Measurements from ENCODE around the gene COL8A2.
A peak's percentile ranks its signal among the peaks of the same experiment; 100 is the strongest.

COL8A2 gene

GRCh38 chr1:36089393-36090121, 35.5 kb downstream of the COL8A2 start:
- ATAC-seq (ENCODE audit: low read depth) (no peak), DNase-seq (ENCODE audit: low spot score in 2 of 2) (no peak)
- Mint-ChIP-seq H3K27me3 (peaks cover 7% of the 10 kb centered on the region), H3K36me3 (peaks cover 4% of the 10 kb centered on the region), H3K27ac (peak overlapping the region; percentile 87), H3K4me3 (peak overlapping the region; percentile 91), H3K4me1 (peaks cover 16% of the 10 kb centered on the region), H3K9me3 (no peaks in the 10 kb centered on the region)

GRCh38 chr1:36088577-36089392, 36.2 kb downstream of the COL8A2 start, which contains the start of gene ADPRS:
TSS of gene ADPRS (plus strand) at chr1:36088892. CDS start at chr1:36088905, 13 bp downstream.
- ATAC-seq (ENCODE audit: low read depth): peak; percentile 90
- Mint-ChIP-seq H3K36me3 (peaks cover 4% of the 10 kb centered on the region), H3K27me3 (peaks cover 9% of the 10 kb centered on the region), H3K4me1 (peaks cover 16% of the 10 kb centered on the region), H3K27ac (peak within 1 kb of the TSS; percentile 87), H3K4me3 (peak within 1 kb of the TSS; percentile 91), H3K9me3 (no peaks in the 10 kb centered on the region)
- DNase-seq (ENCODE audit: low spot score in 2 of 2): peak; percentile 86

GRCh38 chr1:36088265-36088576, 36.8 kb downstream of the COL8A2 start:
- peaks cover 16% of the 10 kb centered on the region for H3K4me1 Mint-ChIP-seq
- peak overlapping the region; percentile 87 for H3K27ac Mint-ChIP-seq
- H3K36me3 Mint-ChIP-seq: peaks cover under 1% of the 10 kb centered on the region
- peak overlapping the region; percentile 91 for H3K4me3 Mint-ChIP-seq
- peaks cover 9% of the 10 kb centered on the region for H3K27me3 Mint-ChIP-seq
- no peaks in the 10 kb centered on the region for H3K9me3 Mint-ChIP-seq
- DNase-seq (ENCODE audit: low spot score in 2 of 2) (no peak), ATAC-seq (ENCODE audit: low read depth) (peak; percentile 0)

GRCh38 chr1:36087233-36088123, 37.5 kb downstream of the COL8A2 start:
- H3K9me3 Mint-ChIP-seq: no peaks in the 10 kb centered on the region
- peak overlapping the region; percentile 91 for H3K4me3 Mint-ChIP-seq
- H3K4me1 Mint-ChIP-seq: peaks cover 16% of the 10 kb centered on the region
- DNase-seq (ENCODE audit: low spot score in 2 of 2) (no peak), ATAC-seq (ENCODE audit: low read depth) (no peak)
- H3K36me3 Mint-ChIP-seq: no peaks in the 10 kb centered on the region
- H3K27me3 Mint-ChIP-seq: peaks cover 9% of the 10 kb centered on the region
- no peak overlapping the region for H3K27ac Mint-ChIP-seq

GRCh38 chr1:36086529-36087232, 38.3 kb downstream of the COL8A2 start:
- peak overlapping the region; percentile 68 for H3K4me3 Mint-ChIP-seq
- ATAC-seq (ENCODE audit: low read depth): no peak
- H3K27ac Mint-ChIP-seq: no peak overlapping the region
- no peak for DNase-seq (ENCODE audit: low spot score in 2 of 2)
- no peaks in the 10 kb centered on the region for H3K9me3 Mint-ChIP-seq
- H3K36me3 Mint-ChIP-seq: no peaks in the 10 kb centered on the region
- H3K27me3 Mint-ChIP-seq: peaks cover 12% of the 10 kb centered on the region
- H3K4me1 Mint-ChIP-seq: peaks cover 11% of the 10 kb centered on the region

- no peaks in the 10 kb centered on the region for H3K9me3 Mint-ChIP-seq
- no peak overlapping the region for H3K4me3 Mint-ChIP-seq
- H3K27ac Mint-ChIP-seq: no peak overlapping the region
- peaks cover 11% of the 10 kb centered on the region for H3K4me1 Mint-ChIP-seq
- no peaks in the 10 kb centered on the region for H3K36me3 Mint-ChIP-seq
- H3K27me3 Mint-ChIP-seq: peaks cover 12% of the 10 kb centered on the region
- DNase-seq (ENCODE audit: low spot score in 2 of 2) (no peak), ATAC-seq (ENCODE audit: low read depth) (no peak)
Observed at GRCh38 chr1:36085686-36086526, 39.1 kb downstream of the COL8A2 start.

- no peak for ATAC-seq (ENCODE audit: low read depth)
- no peak for DNase-seq (ENCODE audit: low spot score in 2 of 2)
Observed at GRCh38 chr1:36085126-36085525, 39.9 kb downstream of the COL8A2 start.

GRCh38 chr1:36084497-36085115, 40.4 kb downstream of the COL8A2 start:
- H3K36me3 Mint-ChIP-seq: no peaks in the 10 kb centered on the region
- H3K9me3 Mint-ChIP-seq: no peaks in the 10 kb centered on the region
- H3K27ac Mint-ChIP-seq: no peak overlapping the region
- ATAC-seq (ENCODE audit: low read depth) (no peak), DNase-seq (ENCODE audit: low spot score in 2 of 2) (no peak)
- peaks cover 12% of the 10 kb centered on the region for H3K27me3 Mint-ChIP-seq
- peak overlapping the region; percentile 37 for H3K4me3 Mint-ChIP-seq
- peaks cover 6% of the 10 kb centered on the region for H3K4me1 Mint-ChIP-seq

More at GRCh38 chr1:36085126-36085525, 39.9 kb downstream of the COL8A2 start:
- Mint-ChIP-seq H3K27me3 (peaks cover 12% of the 10 kb centered on the region), H3K9me3 (no peaks in the 10 kb centered on the region), H3K27ac (no peak overlapping the region), H3K4me3 (no peak overlapping the region), H3K4me1 (peaks cover 11% of the 10 kb centered on the region), H3K36me3 (no peaks in the 10 kb centered on the region)

- Mint-ChIP-seq H3K4me3 (peak within 1 kb of the TSS; percentile 64), H3K27me3 (peaks cover 12% of the 10 kb centered on the region), H3K27ac (peak within 1 kb of the TSS; percentile 70), H3K36me3 (no peaks in the 10 kb centered on the region), H3K4me1 (no peaks in the 10 kb centered on the region), H3K9me3 (no peaks in the 10 kb centered on the region)
- ATAC-seq (ENCODE audit: low read depth) (no peak), DNase-seq (ENCODE audit: low spot score in 2 of 2) (no peak)
Observed at GRCh38 chr1:36083635-36084496, 41.2 kb downstream of the COL8A2 start, which contains the start of gene TEKT2. TSS of gene TEKT2 (plus strand) at chr1:36084094. CDS start at chr1:36084922, 828 bp downstream.

GRCh38 chr1:36083219-36083618, 41.8 kb downstream of the COL8A2 start:
- DNase-seq (ENCODE audit: low spot score in 2 of 2) (no peak), ATAC-seq (ENCODE audit: low read depth) (no peak)
- no peaks in the 10 kb centered on the region for H3K4me1 Mint-ChIP-seq
- H3K36me3 Mint-ChIP-seq: no peaks in the 10 kb centered on the region
- H3K4me3 Mint-ChIP-seq: no peak overlapping the region
- H3K9me3 Mint-ChIP-seq: no peaks in the 10 kb centered on the region
- no peak overlapping the region for H3K27ac Mint-ChIP-seq
- H3K27me3 Mint-ChIP-seq: peaks cover 12% of the 10 kb centered on the region

GRCh38 chr1:36081926-36082485, 43.0 kb downstream of the COL8A2 start:
- no peak for ATAC-seq (ENCODE audit: low read depth)
- Mint-ChIP-seq H3K9me3 (no peaks in the 10 kb centered on the region), H3K36me3 (no peaks in the 10 kb centered on the region), H3K4me3 (no peak overlapping the region), H3K27me3 (peaks cover 11% of the 10 kb centered on the region), H3K27ac (no peak overlapping the region), H3K4me1 (no peaks in the 10 kb centered on the region)
- DNase-seq (ENCODE audit: low spot score in 2 of 2): no peak

Measured in memory B cell (primary cell).